IMR-90 (cell line): ENCODE data around the gene TAGLN3.

Source experiments
- BHLHE40 ChIP-seq: fragments of 150-350 bp; IDR thresholded peaks from 2 replicates; pipeline ENCODE4 v1.6.1; 2016; ENCODE audit warnings: mild to moderate bottlenecking, low read depth, low read length
- CEBPB ChIP-seq: IDR thresholded peaks from 2 replicates; pipeline ENCODE4 v1.6.1; 2012; ENCODE audit warnings: low read depth, low read length, improper control_type of control experiment
- CHD1 ChIP-seq: IDR thresholded peaks from 2 replicates; pipeline ENCODE4 v1.6.1; 2012; ENCODE audit warnings: low read depth, low read length, improper control_type of control experiment
- CTCF ChIP-seq: conservative IDR thresholded peaks from 2 replicates; pipeline ENCODE4 v1.5.1; 2012; ENCODE audit warnings: mild to moderate bottlenecking, low read depth, low read length, improper control_type of control experiment
- FOS ChIP-seq: fragments of 150-350 bp; IDR thresholded peaks from 2 replicates; pipeline ENCODE4 v1.6.1; 2016; ENCODE audit warnings: low read depth, low read length
- MAFK ChIP-seq: IDR thresholded peaks from 2 replicates; pipeline ENCODE4 v1.6.1; 2012; ENCODE audit warnings: low read depth, low read length, improper control_type of control experiment
- MXI1 ChIP-seq: IDR thresholded peaks from 2 replicates; pipeline ENCODE4 v1.6.1; 2012; ENCODE audit warnings: low read depth, mild to moderate bottlenecking, low read length, moderate library complexity, borderline replicate concordance
- POLR2A ChIP-seq: IDR thresholded peaks from 2 replicates; pipeline ENCODE4 v1.6.1; 2012; ENCODE audit warnings: mild to moderate bottlenecking, low read depth, low read length
- RAD21 ChIP-seq: IDR thresholded peaks from 2 replicates; pipeline ENCODE4 v1.6.1; 2012; ENCODE audit warnings: low read length, improper control_type of control experiment
- USF2 ChIP-seq: fragments of 150-350 bp; IDR thresholded peaks from 2 replicates; pipeline ENCODE4 v1.6.1; 2017; ENCODE audit warnings: mild to moderate bottlenecking, antibody characterized with exemption, low read length, low read depth

GRCh38 chr3:111998636-111999483 is at the start of gene TAGLN3:
- no peak for TF ChIP-seq CTCF
- no peak for TF ChIP-seq USF2
- no peak for TF ChIP-seq CHD1
- TF ChIP-seq POLR2A, result no peak
- TF ChIP-seq BHLHE40, result no peak
- TF ChIP-seq MXI1, result no peak
- no peak for TF ChIP-seq RAD21
- no peak for TF ChIP-seq MAFK
- TF ChIP-seq FOS, result no peak
- no peak for TF ChIP-seq CEBPB
